ENCODE measurements around the gene ATP2A1. TPM values are rescaled to one million over a fixed set of nuclear protein-coding genes. Genes with fewer than 3 reads are reported as not detected.

The ATP2A1 gene
- total and polyA plus RNA-seq, 2 of the 8 experiments (the other 6 are each of a cell fraction or from before 2014, with no cell fraction given): 1.7 to 2.4 TPM

GRCh38 chr16:28886945-28887344, 8.7 kb downstream of the ATP2A1 start:
- Histone ChIP-seq H3K27ac (ENCODE audit: low read depth, low read length) (no peak overlapping the region), H4K20me1 (replicated peaks in 1 of 2; ENCODE audit: control insufficient read depth in 1 of 2, insufficient read depth in 2 of 2, low read length in 2 of 2) (no peaks in the 10 kb centered on the region), H3K4me2 (ENCODE audit: insufficient read depth in 1 of 2, low read depth in 2 of 2, low read length in 2 of 2) (no peak overlapping the region), H3K56ac (replicated peaks; ENCODE audit: insufficient read length, low read depth, low read length) (no peak overlapping the region), H2AK5ac (ENCODE audit: low read depth, low read length) (no peak overlapping the region), H3K23me2 (ENCODE audit: low read depth, low read length) (no peaks in the 10 kb centered on the region), H3K4me1 (replicated peaks in 1 of 4; ENCODE audit: control insufficient read depth in 3 of 4, insufficient read depth in 4 of 4, low read length in 3 of 4) (peaks cover 0 to 16% (median 12%) of the 10 kb centered on the region in 4 experiments; a peak in 6 of 7 replicates), H2BK5ac (ENCODE audit: low read depth, low read length) (no peak overlapping the region), H2BK20ac (ENCODE audit: low read length) (no peak overlapping the region), H4K8ac (ENCODE audit: extremely low read depth, insufficient read depth, low read length) (no peak overlapping the region), H3K36me3 (ENCODE audit: control insufficient read depth in 2 of 4, insufficient read depth in 4 of 4, low read length in 3 of 4) (no peaks in the 10 kb centered on the region), H3K4ac (replicated peaks; ENCODE audit: insufficient read length, low read depth, low read length) (no peak overlapping the region), H3K27me3 (replicated peaks in 1 of 4; ENCODE audit: control insufficient read depth in 3 of 4, extremely low read depth in 1 of 4, insufficient read depth in 3 of 4, low read length in 3 of 4) (no peaks in the 10 kb centered on the region; a peak in 1 of 7 replicates), H3K18ac (ENCODE audit: extremely low read depth, low read length) (no peak overlapping the region), H3K4me3 (ENCODE audit: extremely low read depth in 1 of 4, insufficient read depth in 2 of 4, low read depth in 3 of 4, low read length in 4 of 4) (no peak overlapping the region), H2BK12ac (ENCODE audit: low read depth, low read length) (no peak overlapping the region), H3K79me2 (ENCODE audit: control insufficient read depth in 1 of 2, insufficient read depth in 2 of 2, low read length in 2 of 2) (no peaks in the 10 kb centered on the region), H3K79me1 (ENCODE audit: low read depth, low read length) (no peaks in the 10 kb centered on the region), H3K9ac (replicated peaks in 1 of 4; ENCODE audit: extremely low read depth in 1 of 4, low read depth in 3 of 4, low read length in 3 of 4) (no peak overlapping the region), H3K14ac (ENCODE audit: insufficient read length) (no peak overlapping the region), H2BK120ac (replicated peaks; ENCODE audit: low read depth, low read length) (no peak overlapping the region), H2BK15ac (ENCODE audit: low read length) (no peak overlapping the region), H3K23ac (ENCODE audit: insufficient read length) (no peak overlapping the region), H4K5ac (ENCODE audit: insufficient read length, low read depth, low read length) (no peak overlapping the region), H4K91ac (replicated peaks; ENCODE audit: insufficient read length, low read length) (no peak overlapping the region), H3K9me3 (ENCODE audit: insufficient read depth in 2 of 2, low read depth in 1 of 2, low read length in 1 of 2) (no peaks in the 10 kb centered on the region), H2AFZ (ENCODE audit: low read length) (no peak overlapping the region)
- FAIRE-seq (no peak), DNase-seq (ENCODE audit: low read depth in 1 of 2, low spot score in 2 of 2) (no peak)
- ChIA-PET CTCF (ENCODE audit: partially characterized antibody) (interaction anchor here (0.6 to 5.3 kb wide), 2 partner anchors 13 to 60 kb away, joined by 5 to 32 read pairs; no protein-coding TSS in a partner anchor), POLR2A (ENCODE audit: partially characterized antibody) (interaction anchor here (1.2 to 1.9 kb wide), 5 partner anchors 9 to 23 kb away, joined by 3 to 9 read pairs (median 4); partner anchors contain the start of gene SH2B1)
- 88% methylated on average over 10 of the region's 10 CpGs; no CpG with 5 or more reads in 1 of the 2 experiments for WGBS, 2 experiments (ENCODE audit: extremely low coverage in 1 of 2, insufficient coverage in 1 of 2, insufficient read length in 1 of 2, insufficient replicate concordance in 2 of 2, low coverage in 1 of 2, low lambda C conversion rate in 2 of 2, missing lambda C conversion rate in 1 of 2)
- TF ChIP-seq SP1 (IDR thresholded peaks at IDR 0.05; ENCODE audit: low read depth, low read length) (no peak), POU5F1 (IDR thresholded peaks at IDR 0.05; ENCODE audit: low read depth, low read length) (no peak), RXRA (IDR thresholded peaks at IDR 0.05; ENCODE audit: insufficient read depth, low read depth, low read length) (no peak), ZNF274 (IDR thresholded peaks at IDR 0.05; ENCODE audit: borderline replicate concordance, extremely low read depth, low read length) (no peak), SRF (IDR thresholded peaks at IDR 0.05; ENCODE audit: low read depth, low read length) (no peak), EZH2 (IDR thresholded peaks at IDR 0.05; ENCODE audit: low read depth, low read length, severe bottlenecking) (no peak), NANOG (IDR thresholded peaks at IDR 0.05; ENCODE audit: insufficient read depth, low read depth, low read length, poor library complexity, severe bottlenecking) (no peak), EGR1 (IDR thresholded peaks at IDR 0.05; ENCODE audit: borderline replicate concordance, low read depth, low read length) (no peak), SIN3A (conservative IDR thresholded peaks at IDR 0.05 in 1 of 2, IDR thresholded peaks at IDR 0.05 in 1 of 2; ENCODE audit: low read depth in 1 of 2, low read length in 2 of 2) (no peak), TBP (IDR thresholded peaks at IDR 0.05; ENCODE audit: low read depth, low read length) (no peak), CTBP2 (IDR thresholded peaks at IDR 0.05; ENCODE audit: borderline replicate concordance, insufficient read depth, insufficient read length, low read length) (no peak), MAFK (IDR thresholded peaks at IDR 0.05; ENCODE audit: low read depth, low read length) (no peak), POLR2AphosphoS5 (IDR thresholded peaks at IDR 0.05; ENCODE audit: low read depth, low read length) (no peak), TCF12 (IDR thresholded peaks at IDR 0.05; ENCODE audit: low read depth, low read length) (no peak)

Measured in H1 (cell line).